GM12892 (cell line): Measurements from ENCODE around the gene LMNA.

Experiments
- POLR2A ChIP-seq: IDR thresholded peaks from 2 replicates; pipeline ENCODE4 v1.6.1; 2011; ENCODE audit warnings: low read depth, low read length, control low read depth
- POLR2AphosphoS5 ChIP-seq: IDR thresholded peaks from 2 replicates; pipeline ENCODE4 v1.6.1; 2011; ENCODE audit warnings: low read depth, low read length, control low read depth
- TAF1 ChIP-seq: IDR thresholded peaks from 2 replicates; pipeline ENCODE4 v1.6.1; 2011; ENCODE audit warnings: low read depth, mild to moderate bottlenecking, control low read depth, low read length, borderline replicate concordance

- no peak for TF ChIP-seq POLR2AphosphoS5
- no peak for TF ChIP-seq POLR2A
- no peak for TF ChIP-seq TAF1
Measured at GRCh38 chr1:156103521-156103947, 11.0 kb upstream of the LMNA start.
